ENCODE data around the gene PDE2A.

PDE2A gene

GRCh38 chr11:72682238-72682857, 8.1 kb upstream of the PDE2A start:
- DNase-seq = no peak

GRCh38 chr11:72681226-72682153, 7.3 kb upstream of the PDE2A start:
- no peak for DNase-seq

GRCh38 chr11:72680624-72681158, 6.5 kb upstream of the PDE2A start:
- DNase-seq = no peak

- no peak for DNase-seq
Observed at GRCh38 chr11:72679869-72680268, 5.6 kb upstream of the PDE2A start.

GRCh38 chr11:72678524-72678923, 4.3 kb upstream of the PDE2A start:
- no peak for DNase-seq

GRCh38 chr11:72676861-72677341, 2.7 kb upstream of the PDE2A start:
- no peak for DNase-seq

GRCh38 chr11:72675221-72675620, 999 bp upstream of the PDE2A start:
- no peak for DNase-seq

GRCh38 chr11:72673284-72673942, 809 bp downstream of the PDE2A start:
- no peak for DNase-seq

GRCh38 chr11:72672597-72673238, 1.5 kb downstream of the PDE2A start:
- no peak for DNase-seq

- DNase-seq = no peak
Observed at GRCh38 chr11:72671152-72672099, 2.8 kb downstream of the PDE2A start.

- no peak for DNase-seq
Observed at GRCh38 chr11:72670041-72670440, 4.2 kb downstream of the PDE2A start.

GRCh38 chr11:72669527-72669926, 4.7 kb downstream of the PDE2A start:
- no peak for DNase-seq

GRCh38 chr11:72668629-72669347, 5.4 kb downstream of the PDE2A start:
- no peak for DNase-seq

GRCh38 chr11:72665911-72666472, 8.2 kb downstream of the PDE2A start:
- no peak for DNase-seq

- no peak for DNase-seq
Observed at GRCh38 chr11:72662036-72662435, 12.2 kb downstream of the PDE2A start.

- no peak for DNase-seq
Observed at GRCh38 chr11:72661486-72661885, 12.7 kb downstream of the PDE2A start.

GRCh38 chr11:72658989-72659640, 15.1 kb downstream of the PDE2A start:
- DNase-seq = no peak

- no peak for DNase-seq
Observed at GRCh38 chr11:72657411-72658100, 16.7 kb downstream of the PDE2A start.

GRCh38 chr11:72655896-72656464, 18.2 kb downstream of the PDE2A start:
- no peak for DNase-seq
